IMR-90 (cell line): ENCODE measurements around the gene CPLX1. TPM values are rescaled to one million over a fixed set of nuclear protein-coding genes. Genes with fewer than 3 reads are reported as not detected.
A peak's percentile ranks its signal among the peaks of the same experiment; 100 is the strongest.

Experiments used
- ATAC-seq: fragments of 200-7000 bp; cut with Tn5 transposase; 2 replicates; pipeline ENCODE4 v1.9.1; 2020; ENCODE audit warnings: low read depth, mild to moderate bottlenecking, moderate library complexity
- BruUV-seq: library from RNA; stranded (reverse); fragments of 400-500 nt; replicated peaks from 2 replicates; lab custom pipeline; 2021; lab: Mats Ljungman, UMichigan
- CTCF ChIA-PET: fragments of 300-600 bp; formaldehyde crosslinking; extraction: SDS; loops from one replicate; lab custom pipeline; 2021; ENCODE audit warnings: antibody characterized with exemption; lab: Yijun Ruan, JAX
- POLR2A ChIA-PET: fragments of 300-600 bp; sonication (Branson Sonifier 250); formaldehyde crosslinking; loops from one replicate; lab custom pipeline; 2022; ENCODE audit warnings: antibody characterized with exemption; ENCODE audit not compliant: unreplicated experiment; lab: Charles Lee
- DNase-seq: peaks from one replicate; pipeline ENCODE4 v3.0.0; 2013
- H2AFZ ChIP-seq: replicated peaks from 2 replicates; pipeline ENCODE3; 2013; ENCODE audit warnings: low read length, mild to moderate bottlenecking; ENCODE audit not compliant: poor library complexity
- H2AK5ac ChIP-seq: 2 replicates; pipeline ENCODE4 v1.6.1; 2013; ENCODE audit warnings: low read depth, low read length, inconsistent platforms
- H2AK9ac ChIP-seq: replicated peaks from 2 replicates; pipeline ENCODE3; 2013; ENCODE audit warnings: mild to moderate bottlenecking, low read depth, low read length, moderate library complexity; ENCODE audit not compliant: poor library complexity
- H2BK120ac ChIP-seq: 2 replicates; pipeline ENCODE4 v1.6.1; 2013; ENCODE audit warnings: low read depth, low read length, inconsistent platforms
- H2BK15ac ChIP-seq: 3 replicates; pipeline ENCODE4 v1.6.1; 2013; ENCODE audit warnings: low read depth, low read length, inconsistent platforms
- H2BK20ac ChIP-seq: 2 replicates; pipeline ENCODE4 v1.6.1; 2013; ENCODE audit warnings: low read depth, mild to moderate bottlenecking, inconsistent platforms, low read length, moderate library complexity
- H2BK5ac ChIP-seq: 2 replicates; pipeline ENCODE4 v1.6.1; 2013; ENCODE audit warnings: mild to moderate bottlenecking, low read depth, low read length, inconsistent platforms; ENCODE audit not compliant: poor library complexity, severe bottlenecking
- H3K14ac ChIP-seq: replicated peaks from 2 replicates; pipeline ENCODE4 v1.6.1; 2013; ENCODE audit warnings: low read depth, low read length, inconsistent platforms
- H3K18ac ChIP-seq: 2 replicates; pipeline ENCODE4 v1.6.1; 2013; ENCODE audit warnings: low read depth, low read length, control low read depth
- H3K23ac ChIP-seq: 2 replicates; pipeline ENCODE4 v1.6.1; 2013; ENCODE audit warnings: low read depth, low read length, inconsistent platforms
- H3K27ac ChIP-seq: 2 replicates; pipeline ENCODE4 v1.5.1; 2013; ENCODE audit warnings: mild to moderate bottlenecking, control low read depth, low read length; ENCODE audit not compliant: insufficient read depth
- H3K27me3 ChIP-seq: 2 replicates; pipeline ENCODE4 v1.6.1; 2013; ENCODE audit warnings: low read length; ENCODE audit not compliant: control insufficient read depth, insufficient read depth
- H3K36me3 ChIP-seq: 2 replicates; pipeline ENCODE4 v1.6.1; 2013; ENCODE audit warnings: low read length, mixed read lengths; ENCODE audit not compliant: control insufficient read depth, insufficient read depth
- H3K4ac ChIP-seq: 2 replicates; pipeline ENCODE4 v1.6.1; 2013; ENCODE audit warnings: low read depth, low read length, inconsistent platforms
- H3K4me1 ChIP-seq: 2 replicates; pipeline ENCODE4 v1.6.1; 2013; ENCODE audit warnings: low read length, mixed read lengths; ENCODE audit not compliant: control insufficient read depth, insufficient read depth
- H3K4me2 ChIP-seq: 2 replicates; pipeline ENCODE4 v1.6.1; 2013; ENCODE audit warnings: low read depth, mild to moderate bottlenecking, control low read depth, low read length, moderate library complexity
- H3K4me3 ChIP-seq: 2 replicates; pipeline ENCODE4 v1.5.1; 2013; ENCODE audit warnings: low read depth, mild to moderate bottlenecking, control low read depth, low read length, moderate library complexity; ENCODE audit not compliant: insufficient read depth
- H3K56ac ChIP-seq: 2 replicates; pipeline ENCODE4 v1.6.1; 2013; ENCODE audit warnings: low read length, inconsistent platforms; ENCODE audit not compliant: insufficient read depth; ENCODE audit errors: extremely low read depth
- H3K79me1 ChIP-seq, 2 experiments: 2 replicates each; pipeline ENCODE4 v1.6.1; 2013; ENCODE audit warnings: low read length in 2 of 2, inconsistent platforms in 1 of 2, low read depth in 1 of 2
- H3K9ac ChIP-seq: 2 replicates; pipeline ENCODE4 v1.6.1; 2013; ENCODE audit warnings: low read depth, low read length, control low read depth
- H3K9me1 ChIP-seq: 2 replicates; pipeline ENCODE4 v1.6.1; 2013; ENCODE audit warnings: low read length, inconsistent platforms; ENCODE audit not compliant: insufficient read depth
- H3K9me3 ChIP-seq: 2 replicates; pipeline ENCODE4 v1.6.1; 2013; ENCODE audit warnings: low read length; ENCODE audit not compliant: control insufficient read depth, insufficient read depth
- H4K20me1 ChIP-seq: 2 replicates; pipeline ENCODE4 v1.6.1; 2013; ENCODE audit warnings: low read length, inconsistent platforms; ENCODE audit not compliant: insufficient read depth
- H4K5ac ChIP-seq: 2 replicates; pipeline ENCODE4 v1.6.1; 2013; ENCODE audit warnings: mild to moderate bottlenecking, low read depth, low read length, control low read depth
- H4K8ac ChIP-seq, 2 experiments: 2 replicates each; pipeline ENCODE4 v1.6.1; 2013; ENCODE audit warnings: low read depth in 2 of 2, low read length in 2 of 2, control low read depth in 1 of 2, inconsistent platforms in 1 of 2
- H4K91ac ChIP-seq: 2 replicates; pipeline ENCODE4 v1.6.1; 2013; ENCODE audit warnings: low read depth, low read length, inconsistent platforms; ENCODE audit not compliant: insufficient read depth
- BHLHE40 ChIP-seq: fragments of 150-350 bp; IDR thresholded peaks from 2 replicates; pipeline ENCODE4 v1.6.1; 2016; ENCODE audit warnings: mild to moderate bottlenecking, low read depth, low read length
- CEBPB ChIP-seq: IDR thresholded peaks from 2 replicates; pipeline ENCODE4 v1.6.1; 2012; ENCODE audit warnings: low read depth, low read length, improper control_type of control experiment
- MAFK ChIP-seq: IDR thresholded peaks from 2 replicates; pipeline ENCODE4 v1.6.1; 2012; ENCODE audit warnings: low read depth, low read length, improper control_type of control experiment
- MAZ ChIP-seq: IDR thresholded peaks from 2 replicates; pipeline ENCODE4 v1.6.1; 2012; ENCODE audit warnings: low read depth, mild to moderate bottlenecking, low read length, improper control_type of control experiment, moderate library complexity, borderline replicate concordance
- MXI1 ChIP-seq: IDR thresholded peaks from 2 replicates; pipeline ENCODE4 v1.6.1; 2012; ENCODE audit warnings: low read depth, mild to moderate bottlenecking, low read length, moderate library complexity, borderline replicate concordance
- NFE2L2 ChIP-seq: fragments of 150-350 bp; IDR thresholded peaks from 2 replicates; pipeline ENCODE4 v1.6.1; 2016; ENCODE audit warnings: low read depth, mild to moderate bottlenecking, low read length
- POLR2A ChIP-seq: IDR thresholded peaks from 2 replicates; pipeline ENCODE4 v1.6.1; 2012; ENCODE audit warnings: mild to moderate bottlenecking, low read depth, low read length
- RAD21 ChIP-seq: IDR thresholded peaks from 2 replicates; pipeline ENCODE4 v1.6.1; 2012; ENCODE audit warnings: low read length, improper control_type of control experiment
- RCOR1 ChIP-seq: IDR thresholded peaks from 2 replicates; pipeline ENCODE4 v1.6.1; 2012; ENCODE audit warnings: mild to moderate bottlenecking, low read length, improper control_type of control experiment; ENCODE audit not compliant: insufficient replicate concordance
- RFX5 ChIP-seq: IDR thresholded peaks from 2 replicates; pipeline ENCODE4 v1.8.0; 2012; ENCODE audit warnings: low read depth, mild to moderate bottlenecking, low read length, moderate library complexity
- SMC3 ChIP-seq: fragments of 150-350 bp; IDR thresholded peaks from 2 replicates; pipeline ENCODE4 v1.6.1; 2016; ENCODE audit warnings: low read depth, mild to moderate bottlenecking, antibody characterized with exemption, low read length, moderate library complexity
- WGBS, 2 experiments: methylation state at CpG; one replicate each; pipeline versions ENCODE4 v1.1.5 to v1.1.7; 2013; ENCODE audit warnings: missing lambda C conversion rate in 2 of 2; ENCODE audit not compliant: insufficient read length in 1 of 2; ENCODE audit errors: extremely low coverage in 2 of 2; 5-methylcytosine and 5-hydroxymethylcytosine counted together
- dilution Hi-C: fragments of 300-500 bp; cut with HindIII; formaldehyde crosslinking; loops from one replicate; pipeline ENCODE4 v1.14.3; 2018; ENCODE audit warnings: low sequenced_read_pairs; ENCODE audit not compliant: unreplicated experiment
- in situ Hi-C: fragments of 300-500 bp; cut with MboI; formaldehyde crosslinking; loops from 3 replicates; pipeline ENCODE4 v1.14.3; 2019; ENCODE audit warnings: low sequenced_read_pairs, inconsistent platforms, mixed read lengths
- intact Hi-C: fragments of 100-400 bp; cut with micrococcal nuclease; formaldehyde crosslinking; loops from 2 replicates; pipeline ENCODE4 v1.10.0; 2022
- polyA plus RNA-seq, 3 experiments: library from polyadenylated mRNA; depleted of rRNA; stranded (reverse); fragments of >200 nt; gene quantifications; 2 replicates each; pipeline ENCODE4 v1.2.3, GENCODE V29; 2012; ENCODE audit warnings: low replicate concordance in 1 of 3
- total RNA-seq: library from RNA; depleted of rRNA; stranded (reverse); fragments of >200 nt; gene quantifications from 2 replicates; pipeline ENCODE4 v1.2.3, GENCODE V29; 2012
- TF ChIP-seq, protein P1 (sequence below): fragments of 150-350 bp; IDR thresholded peaks from 2 replicates; pipeline ENCODE4 v1.6.1; 2017; ENCODE audit warnings: mild to moderate bottlenecking, antibody characterized with exemption, low read length, low read depth
- TF ChIP-seq, protein P2 (sequence below): fragments of 150-350 bp; IDR thresholded peaks from 2 replicates; pipeline ENCODE4 v1.6.1; 2016; ENCODE audit warnings: low read depth, mild to moderate bottlenecking, low read length, moderate library complexity, borderline replicate concordance

Gene CPLX1
- total and polyA plus RNA-seq, 2 of the 4 experiments (the other 2 are of a cell fraction): 0.05 TPM; not detected in 1

DNA sequence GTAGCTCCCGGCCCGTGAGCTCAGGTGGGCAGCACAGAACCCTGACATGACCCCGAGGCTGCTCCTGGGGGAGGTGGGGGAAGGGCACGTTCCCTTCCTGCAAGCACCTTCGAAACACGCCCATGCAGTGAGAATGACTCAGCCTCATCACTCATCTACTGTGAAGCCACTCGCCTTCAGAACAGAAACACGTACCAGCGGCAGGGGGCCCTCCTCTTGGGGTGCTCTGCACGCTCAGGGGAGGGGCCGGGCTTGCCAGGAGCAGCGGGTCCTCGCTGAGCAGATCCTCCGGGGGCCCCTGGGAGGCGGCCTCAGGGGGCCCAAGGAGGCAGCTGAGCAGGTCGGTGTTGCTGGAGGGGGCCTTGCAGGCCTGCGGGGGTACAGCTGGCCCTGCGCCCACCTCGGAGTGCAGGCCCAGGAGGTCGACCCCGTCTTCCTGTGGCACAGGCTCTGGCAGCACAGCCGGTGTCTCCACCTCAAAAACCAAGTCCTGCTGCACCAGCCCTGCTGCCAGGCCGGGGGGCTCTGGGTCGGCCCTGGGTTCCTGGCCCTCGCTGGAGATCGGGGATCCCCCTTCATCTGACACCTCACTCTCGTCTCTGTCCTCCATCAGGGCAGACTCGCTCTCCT, 40.9 kb upstream of the CPLX1 start:
- Histone ChIP-seq H3K23ac (no peak overlapping the region), H3K56ac (no peak overlapping the region), H4K20me1 (peaks cover 15% of the 10 kb centered on the region), H3K9me1 (peaks cover 12% of the 10 kb centered on the region), H3K14ac (no peak overlapping the region), H3K18ac (no peak overlapping the region), H3K27me3 (no peaks in the 10 kb centered on the region), H3K4me2 (no peak overlapping the region), H2AK9ac (no peak overlapping the region), H2BK20ac (no peak overlapping the region), H3K4me3 (no peak overlapping the region), H2BK5ac (no peak overlapping the region), H3K79me1 (peaks cover 0 to 17% of the 10 kb centered on the region in 2 experiments; a peak in 2 of 4 replicates), H4K91ac (no peak overlapping the region), H4K5ac (no peak overlapping the region), H2AK5ac (no peak overlapping the region), H3K9me3 (no peaks in the 10 kb centered on the region), H2BK120ac (no peak overlapping the region), H4K8ac (no peak overlapping the region), H3K9ac (no peak overlapping the region), H3K4me1 (no peaks in the 10 kb centered on the region), H2BK15ac (no peak overlapping the region), H3K27ac (no peak overlapping the region), H3K36me3 (peaks cover 75% of the 10 kb centered on the region), H2AFZ (peak overlapping the region; percentile 49), H3K4ac (no peak overlapping the region)
- no TSS peak for BruUV-seq
- TF ChIP-seq MXI1 (no peak), RAD21 (no peak), BHLHE40 (no peak), RCOR1 (no peak), RFX5 (no peak), NFE2L2 (no peak), MAZ (no peak), CEBPB (no peak), POLR2A (no peak), MAFK (no peak), SMC3 (no peak)
- TF ChIP-seq, protein P1, sequence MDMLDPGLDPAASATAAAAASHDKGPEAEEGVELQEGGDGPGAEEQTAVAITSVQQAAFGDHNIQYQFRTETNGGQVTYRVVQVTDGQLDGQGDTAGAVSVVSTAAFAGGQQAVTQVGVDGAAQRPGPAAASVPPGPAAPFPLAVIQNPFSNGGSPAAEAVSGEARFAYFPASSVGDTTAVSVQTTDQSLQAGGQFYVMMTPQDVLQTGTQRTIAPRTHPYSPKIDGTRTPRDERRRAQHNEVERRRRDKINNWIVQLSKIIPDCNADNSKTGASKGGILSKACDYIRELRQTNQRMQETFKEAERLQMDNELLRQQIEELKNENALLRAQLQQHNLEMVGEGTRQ: no peak
- TF ChIP-seq, protein P2, sequence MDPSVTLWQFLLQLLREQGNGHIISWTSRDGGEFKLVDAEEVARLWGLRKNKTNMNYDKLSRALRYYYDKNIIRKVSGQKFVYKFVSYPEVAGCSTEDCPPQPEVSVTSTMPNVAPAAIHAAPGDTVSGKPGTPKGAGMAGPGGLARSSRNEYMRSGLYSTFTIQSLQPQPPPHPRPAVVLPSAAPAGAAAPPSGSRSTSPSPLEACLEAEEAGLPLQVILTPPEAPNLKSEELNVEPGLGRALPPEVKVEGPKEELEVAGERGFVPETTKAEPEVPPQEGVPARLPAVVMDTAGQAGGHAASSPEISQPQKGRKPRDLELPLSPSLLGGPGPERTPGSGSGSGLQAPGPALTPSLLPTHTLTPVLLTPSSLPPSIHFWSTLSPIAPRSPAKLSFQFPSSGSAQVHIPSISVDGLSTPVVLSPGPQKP: no peak
- dilution Hi-C loops (no loop called here), intact Hi-C loops (no loop called here), in situ Hi-C loops (no loop called here)
- WGBS, 2 experiments: 86% methylated on average over 11 of the region's 28 CpGs; no CpG with 5 or more reads in 1 of the 2 experiments
- no peak for ATAC-seq
- ChIA-PET POLR2A (no interaction called here), CTCF (no interaction called here)
- DNase-seq: no peak
